ENCODE measurements around the gene ZNF764. TPM values are rescaled to one million over a fixed set of nuclear protein-coding genes. Genes with fewer than 3 reads are reported as not detected.

Gene ZNF764
- total and polyA plus RNA-seq, 11 donors = 7.4 to 17.2 (median 11.0) TPM

DNA sequence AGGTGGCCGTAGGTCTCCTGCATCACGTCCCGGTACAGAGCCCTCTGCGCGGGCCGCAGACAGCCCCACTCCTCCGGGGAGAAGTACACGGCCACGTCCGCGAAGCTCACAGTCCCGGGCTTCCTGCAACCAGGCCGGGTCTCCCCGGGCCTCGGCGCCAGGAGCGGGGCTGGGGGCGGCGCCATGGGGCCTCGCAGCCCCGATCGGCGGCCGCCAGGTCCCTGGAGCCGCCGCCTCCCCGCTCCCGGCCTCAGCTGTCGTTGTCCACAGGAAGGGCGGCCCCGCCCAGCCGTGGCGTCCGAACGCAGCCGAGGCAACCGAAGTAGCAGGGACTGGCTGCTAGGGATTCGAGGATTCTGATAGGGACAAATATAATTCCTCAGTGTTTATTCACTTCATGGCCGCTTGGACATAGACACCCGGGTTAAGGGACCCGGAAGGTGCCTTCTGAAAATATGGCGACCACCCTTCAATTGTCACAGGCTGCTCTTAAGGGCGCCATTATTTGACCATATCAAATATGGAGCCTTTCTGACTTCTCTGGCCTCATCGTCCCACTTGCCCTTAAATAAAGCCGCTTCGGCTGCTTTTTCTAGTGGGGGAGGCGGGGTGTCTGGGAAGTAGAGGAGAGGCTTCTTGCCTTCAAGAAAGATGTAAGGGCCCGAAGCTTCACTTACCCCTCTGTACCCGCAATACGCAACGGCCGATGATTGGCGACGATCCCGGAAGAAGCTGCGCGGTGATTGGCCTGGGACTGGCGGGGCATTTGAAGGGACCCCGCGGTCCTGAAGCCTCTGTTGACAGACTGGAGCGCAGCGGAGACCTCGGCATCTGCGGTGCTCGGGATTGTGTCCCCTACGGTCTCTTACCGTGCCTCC is 13.5 kb upstream of the ZNF764 start, which contains the start of gene ZNF688:
ZNF688 (minus strand) TSS at position 270 of the 878 bp plus-strand sequence; CDS start at position 185, 85 bp downstream.
- Histone ChIP-seq H3K4me1 (peaks cover 3 to 41% (median 20%) of the 10 kb centered on the region in 12 donors), H3K36me3 (peaks cover 0 to 14% (median 3%) of the 10 kb centered on the region in 9 donors), H3K27ac (peak within 1 kb of the TSS; percentile 88 to 100 (median 98)), H3K9me3 (no peaks in the 10 kb centered on the region), H3K4me3 (peak within 1 kb of the TSS; percentile 49 to 99 (median 83)), H3K27me3 (no peaks in the 10 kb centered on the region)
- peak; percentile 95 to 96 (median 96) for DNase-seq
- WGBS, 4 donors = 0 to 1% (median 0%) methylated on average over 42 to 67 of the region's 67 CpGs
- ATAC-seq = peak; percentile 90 to 95 (median 92)
- intact Hi-C loops (cut with DNase I) = loop anchor here in 8 of 10 donors (1.0 to 5.0 kb wide), 8 partner anchors 13 to 81 kb away; partner anchors contain the start of genes ZNF747 (in 4 of the 8), ZNF785 (in 3 of the 8), ZNF768 (in 2 of the 8) and PRR14 (in 1 of the 8)
- TF ChIP-seq, protein P1, sequence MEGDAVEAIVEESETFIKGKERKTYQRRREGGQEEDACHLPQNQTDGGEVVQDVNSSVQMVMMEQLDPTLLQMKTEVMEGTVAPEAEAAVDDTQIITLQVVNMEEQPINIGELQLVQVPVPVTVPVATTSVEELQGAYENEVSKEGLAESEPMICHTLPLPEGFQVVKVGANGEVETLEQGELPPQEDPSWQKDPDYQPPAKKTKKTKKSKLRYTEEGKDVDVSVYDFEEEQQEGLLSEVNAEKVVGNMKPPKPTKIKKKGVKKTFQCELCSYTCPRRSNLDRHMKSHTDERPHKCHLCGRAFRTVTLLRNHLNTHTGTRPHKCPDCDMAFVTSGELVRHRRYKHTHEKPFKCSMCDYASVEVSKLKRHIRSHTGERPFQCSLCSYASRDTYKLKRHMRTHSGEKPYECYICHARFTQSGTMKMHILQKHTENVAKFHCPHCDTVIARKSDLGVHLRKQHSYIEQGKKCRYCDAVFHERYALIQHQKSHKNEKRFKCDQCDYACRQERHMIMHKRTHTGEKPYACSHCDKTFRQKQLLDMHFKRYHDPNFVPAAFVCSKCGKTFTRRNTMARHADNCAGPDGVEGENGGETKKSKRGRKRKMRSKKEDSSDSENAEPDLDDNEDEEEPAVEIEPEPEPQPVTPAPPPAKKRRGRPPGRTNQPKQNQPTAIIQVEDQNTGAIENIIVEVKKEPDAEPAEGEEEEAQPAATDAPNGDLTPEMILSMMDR (IDR thresholded peaks at IDR 0.05) = no peak
- peak in 1 of 2 donors; percentile 44 for TF ChIP-seq POLR2A (IDR thresholded peaks at IDR 0.05)

DNA sequence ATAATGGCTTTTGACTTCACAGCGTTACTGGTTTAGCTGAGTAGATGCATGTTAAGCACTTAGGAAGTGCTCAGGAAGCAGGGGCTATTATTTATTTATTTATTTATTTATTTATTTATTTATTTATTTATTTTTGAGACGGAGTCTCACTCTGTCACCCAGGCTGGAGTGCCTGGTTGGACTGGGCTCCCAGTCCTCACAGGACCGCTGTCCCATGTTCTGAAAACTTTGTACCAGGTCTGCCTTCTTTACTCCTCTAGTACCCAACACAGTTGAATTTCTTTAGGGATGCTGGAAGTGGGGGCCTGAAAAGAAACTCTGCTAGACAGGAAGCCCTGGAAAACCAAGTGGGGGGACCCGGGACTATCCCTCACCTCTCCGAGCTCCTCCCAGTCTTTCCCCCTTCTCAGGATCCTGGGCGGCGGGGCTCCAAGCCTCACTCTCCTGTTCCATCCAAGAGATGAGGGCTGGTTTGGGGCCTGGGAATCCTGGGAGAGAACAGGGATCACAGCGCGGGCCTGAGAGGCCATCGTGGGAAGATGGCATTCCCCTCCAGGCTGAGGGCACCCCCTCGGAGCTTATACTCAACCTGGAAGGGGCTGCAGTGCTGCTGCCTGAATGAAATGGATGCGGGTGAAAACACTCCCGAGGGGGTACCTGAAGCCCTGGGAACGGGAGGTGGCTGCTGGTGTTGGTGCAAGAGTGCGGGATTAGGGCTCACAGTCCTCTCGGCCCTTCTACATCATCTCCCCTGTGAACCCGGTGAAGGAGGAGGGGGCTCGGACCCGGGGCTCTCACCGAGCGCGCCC is 12.7 kb upstream of the ZNF764 start:
- peaks cover 0 to 10% (median 3%) of the 10 kb centered on the region in 9 donors for H3K36me3 ChIP-seq
- peak overlapping the region; percentile 49 to 99 (median 83) for H3K4me3 ChIP-seq
- intact Hi-C loops (cut with DNase I) = loop anchor here in 7 of 10 donors (1.0 to 5.0 kb wide), 7 partner anchors 14 to 81 kb away; partner anchors contain the start of genes ZNF747 (in 4 of the 7), ZNF768 (in 2 of the 7), PRR14 (in 1 of the 7) and ZNF785 (in 1 of the 7)
- peak in 3 of 4 donors; percentile 2 to 12 (median 12) for ATAC-seq
- peak in 2 of 5 donors; percentile 42 to 66 for DNase-seq
- no peak for TF ChIP-seq POLR2A (IDR thresholded peaks at IDR 0.05)
- TF ChIP-seq, protein P1 (IDR thresholded peaks at IDR 0.05) = no peak
- H3K27ac ChIP-seq = peak overlapping the region; percentile 88 to 100 (median 98)
- H3K4me1 ChIP-seq = peaks cover 3 to 41% (median 20%) of the 10 kb centered on the region in 12 donors
- no peaks in the 10 kb centered on the region for H3K9me3 ChIP-seq
- H3K27me3 ChIP-seq = no peaks in the 10 kb centered on the region
- 6 to 15% (median 7%) methylated on average over 7 to 22 of the region's 22 CpGs for WGBS, 4 donors

DNA sequence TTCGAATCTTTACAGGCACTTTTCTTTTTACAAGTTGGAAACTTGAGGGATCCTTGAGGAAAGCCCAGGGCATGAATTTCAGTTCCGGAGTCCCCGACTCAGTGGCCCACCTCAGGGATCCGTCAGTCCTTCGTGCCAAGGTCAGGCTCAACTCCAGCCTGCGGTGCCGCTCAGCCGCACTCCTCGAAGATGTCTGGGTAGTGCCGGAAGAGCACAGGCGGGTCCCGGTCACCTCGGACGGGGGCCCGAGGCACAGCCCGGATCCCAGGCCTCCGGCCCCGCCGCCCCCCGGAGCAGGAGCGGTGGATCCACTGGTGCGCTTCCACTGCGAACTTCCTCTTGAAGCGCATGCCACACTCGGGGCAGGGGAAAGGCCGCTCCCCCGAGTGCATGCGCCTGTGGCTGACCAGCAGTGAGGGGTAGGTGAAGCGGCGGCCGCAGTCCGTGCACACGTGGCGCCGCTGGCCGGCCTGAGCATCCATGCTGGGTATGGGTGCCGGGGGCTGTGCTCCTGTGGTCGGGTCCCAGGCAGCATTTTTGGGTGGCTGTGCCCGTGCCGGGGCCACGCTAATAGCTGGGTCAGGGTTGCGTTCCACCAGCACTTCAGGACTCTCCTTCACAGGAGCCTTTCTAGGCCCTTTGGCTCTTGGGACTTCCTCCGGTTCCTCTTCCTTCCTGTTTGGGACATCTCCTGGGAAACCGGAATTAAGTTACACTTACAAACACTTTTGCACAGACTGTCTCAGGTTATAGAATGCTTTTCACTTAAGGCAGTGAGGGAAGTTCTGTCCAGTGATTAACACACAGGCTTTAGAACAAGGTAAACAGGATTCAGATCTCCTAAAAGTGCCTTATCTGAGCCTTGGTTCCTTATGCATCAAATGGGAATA is 11.8 kb upstream of the ZNF764 start:
- H3K36me3 ChIP-seq = peaks cover 0 to 10% (median 3%) of the 10 kb centered on the region in 9 donors
- H3K4me1 ChIP-seq = peaks cover 3 to 41% (median 20%) of the 10 kb centered on the region in 12 donors
- H3K4me3 ChIP-seq = peak overlapping the region in 8 of 12 donors; percentile 74 to 91 (median 84)
- no peaks in the 10 kb centered on the region for H3K9me3 ChIP-seq
- no peaks in the 10 kb centered on the region for H3K27me3 ChIP-seq
- no peak for TF ChIP-seq POLR2A (IDR thresholded peaks at IDR 0.05)
- TF ChIP-seq, protein P1 (IDR thresholded peaks at IDR 0.05) = no peak
- intact Hi-C loops (cut with DNase I) = loop anchor here in 6 of 10 donors (5.0 kb wide), 5 partner anchors 33 to 82 kb away; partner anchors contain the start of genes ZNF747 (in 3 of the 6), ZNF768 (in 2 of the 6) and PRR14 (in 1 of the 6)
- H3K27ac ChIP-seq = peak overlapping the region in 11 of 12 donors; percentile 88 to 100 (median 98)
- WGBS, 4 donors = 72 to 81% (median 77%) methylated on average over 18 to 44 of the region's 44 CpGs
- ATAC-seq (no peak), DNase-seq (no peak)

All from heart left ventricle (tissue), 16 donors.